ENCODE results near the gene ABCC9. TPM values are rescaled to one million over a fixed set of nuclear protein-coding genes. Genes with fewer than 3 reads are reported as not detected.

Gene ABCC9
- polyA plus RNA-seq, 1 of the 3 experiments (the other 2 are of a cell fraction) = 0.02 TPM

DNA sequence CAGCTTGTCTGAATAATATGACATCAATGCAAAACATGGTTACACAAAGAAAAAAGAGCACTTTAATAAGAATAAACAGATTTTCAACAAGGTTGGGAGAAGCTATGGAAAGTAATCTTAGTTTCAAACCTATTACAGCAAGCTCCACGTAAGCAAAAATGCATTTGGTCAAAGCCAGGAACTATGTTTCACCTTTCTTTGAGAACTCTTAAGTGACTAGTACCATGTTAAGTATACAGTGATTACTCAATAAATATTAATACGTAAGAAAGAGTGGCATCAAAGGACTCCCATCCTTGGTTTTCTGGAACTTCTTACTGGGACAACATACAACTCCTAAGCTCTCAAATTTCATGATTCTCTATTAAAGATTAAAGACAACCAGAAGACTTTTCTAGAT, 80.7 kb downstream of the ABCC9 start:
- H4K20me1 ChIP-seq (ENCODE audit: insufficient read depth) = no peaks in the 10 kb centered on the region
- H3K9ac ChIP-seq = no peak overlapping the region
- ChIA-PET CTCF (interaction anchor here (1.0 kb wide), 1 partner anchor 9 kb away, joined by 3 read pairs; no protein-coding TSS in a partner anchor), POLR2A (no interaction called here)
- H3F3A ChIP-seq (replicated peaks; ENCODE audit: insufficient read depth) = no peaks in the 10 kb centered on the region
- no peaks in the 10 kb centered on the region for H3K4me1 ChIP-seq (ENCODE audit: control insufficient read depth in 1 of 2, insufficient read depth in 2 of 2, low read depth in 1 of 2, low read length in 1 of 2)
- H3K27me3 ChIP-seq (ENCODE audit: insufficient read depth) = no peaks in the 10 kb centered on the region
- H3K4me2 ChIP-seq = no peak overlapping the region
- 11% methylated on average over 2 of the region's 2 CpGs for WGBS (ENCODE audit: low lambda C conversion rate)
- TF ChIP-seq RCOR1 (IDR thresholded peaks at IDR 0.05; ENCODE audit: low read length) = no peak
- no peak for TF ChIP-seq POLR2AphosphoS5 (IDR thresholded peaks at IDR 0.05; ENCODE audit: low read depth, low read length)
- TF ChIP-seq EZH2phosphoT487 (IDR thresholded peaks at IDR 0.05; ENCODE audit: borderline replicate concordance, low read depth) = no peak
- TF ChIP-seq CHD2 (IDR thresholded peaks at IDR 0.05; ENCODE audit: low read length, partially characterized antibody) = no peak
- TF ChIP-seq REST (IDR thresholded peaks at IDR 0.05; ENCODE audit: low read depth, low read length) = no peak
- TF ChIP-seq RAD21 (IDR thresholded peaks at IDR 0.05; ENCODE audit: low read length) = no peak
- no peak for TF ChIP-seq TCF12 (IDR thresholded peaks at IDR 0.05)
- TF ChIP-seq, protein P1, sequence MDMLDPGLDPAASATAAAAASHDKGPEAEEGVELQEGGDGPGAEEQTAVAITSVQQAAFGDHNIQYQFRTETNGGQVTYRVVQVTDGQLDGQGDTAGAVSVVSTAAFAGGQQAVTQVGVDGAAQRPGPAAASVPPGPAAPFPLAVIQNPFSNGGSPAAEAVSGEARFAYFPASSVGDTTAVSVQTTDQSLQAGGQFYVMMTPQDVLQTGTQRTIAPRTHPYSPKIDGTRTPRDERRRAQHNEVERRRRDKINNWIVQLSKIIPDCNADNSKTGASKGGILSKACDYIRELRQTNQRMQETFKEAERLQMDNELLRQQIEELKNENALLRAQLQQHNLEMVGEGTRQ (IDR thresholded peaks at IDR 0.05; ENCODE audit: borderline replicate concordance, low read depth, low read length) = no peak
- TF ChIP-seq MEF2A (IDR thresholded peaks at IDR 0.05; ENCODE audit: borderline replicate concordance, low read depth) = no peak
- TF ChIP-seq CTCF (IDR thresholded peaks at IDR 0.05) = no peak
- no peak for TF ChIP-seq FOXM1 (IDR thresholded peaks at IDR 0.05; ENCODE audit: low read depth)
- no peak for TF ChIP-seq FOSL2 (IDR thresholded peaks at IDR 0.05; ENCODE audit: borderline replicate concordance, low read depth)
- no peak for TF ChIP-seq ELF1 (IDR thresholded peaks at IDR 0.05)
- no peak for TF ChIP-seq MXI1 (IDR thresholded peaks at IDR 0.05; ENCODE audit: low read depth, low read length)
- H3K36me3 ChIP-seq (replicated peaks in 1 of 2; ENCODE audit: control insufficient read depth in 1 of 2, insufficient read depth in 2 of 2, low read length in 1 of 2) = no peaks in the 10 kb centered on the region
- no peaks in the 10 kb centered on the region for H3K9me3 ChIP-seq
- no peak overlapping the region for H3K4me3 ChIP-seq (ENCODE audit: low read depth in 2 of 2, low read length in 1 of 2)
- H2AFZ ChIP-seq (ENCODE audit: low read depth) = no peak overlapping the region
- H3K9me2 ChIP-seq = no peaks in the 10 kb centered on the region
- no peak overlapping the region for H3K27ac ChIP-seq (ENCODE audit: low read depth in 2 of 2, low read length in 1 of 2)
- DNase-seq = no peak
- no peaks in the 10 kb centered on the region for H3K79me2 ChIP-seq (ENCODE audit: insufficient read depth)
